Activated CD8-positive, alpha-beta T cell treated with anti-CD3 and anti-CD28 coated beads for 36 hours (primary cell): ENCODE measurements around the gene PLEKHH2. TPM values are rescaled to one million over a fixed set of nuclear protein-coding genes. Genes with fewer than 3 reads are reported as not detected.

Experiments
- ATAC-seq: fragments of 200-7000 bp; cut with Tn5 transposase; one replicate; pipeline ENCODE4 v1.10.0; 2021; ENCODE audit warnings: mild to moderate bottlenecking, moderate library complexity
- CTCF ChIA-PET: fragments of 350-600 bp; sonication (Branson Sonifier 250); formaldehyde crosslinking; loops from one replicate; lab custom pipeline; 2021; ENCODE audit warnings: antibody characterized with exemption; lab: Charles Lee
- POLR2A ChIA-PET: fragments of 350-600 bp; sonication (Branson Sonifier 250); formaldehyde crosslinking; loops from one replicate; lab custom pipeline; 2021; ENCODE audit warnings: antibody characterized with exemption; lab: Charles Lee
- DNase-seq: peaks from one replicate; pipeline ENCODE4 v3.0.0-alpha.2; 2020
- H3K27ac Mint-ChIP-seq: one replicate; pipeline ENCODE4 v1.8.0; 2021; ENCODE audit warnings: mild to moderate bottlenecking, mixed read lengths
- H3K27me3 Mint-ChIP-seq: one replicate; pipeline ENCODE4 v1.8.0; 2021; ENCODE audit warnings: mixed read lengths
- H3K36me3 Mint-ChIP-seq: one replicate; pipeline ENCODE4 v1.8.0; 2021; ENCODE audit warnings: low read depth, mixed read lengths
- H3K4me1 Mint-ChIP-seq: one replicate; pipeline ENCODE4 v1.8.0; 2021; ENCODE audit warnings: low read depth, mixed read lengths
- H3K4me3 Mint-ChIP-seq: one replicate; pipeline ENCODE4 v1.8.0; 2021; ENCODE audit warnings: mild to moderate bottlenecking, moderate library complexity, mixed read lengths
- H3K9me3 Mint-ChIP-seq: one replicate; pipeline ENCODE4 v1.8.0; 2021; ENCODE audit warnings: mixed read lengths
- CTCF ChIP-seq: fragments of 200-600 bp; IDR thresholded peaks from one replicate; pipeline ENCODE4 v1.8.0; 2022; ENCODE audit warnings: antibody characterized with exemption, mild to moderate bottlenecking
- intact Hi-C: fragments of 100-400 bp; cut with micrococcal nuclease; formaldehyde crosslinking; loops from one replicate; pipeline ENCODE4 v1.10.0; 2022
- total RNA-seq, 2 experiments: library from RNA; stranded (reverse); gene quantifications; one replicate each; pipeline ENCODE4 v1.2.3, GENCODE V29; 2021

Gene PLEKHH2
- total RNA-seq, 2 experiments from 2014 or later: 0.43 to 0.56 TPM

- Mint-ChIP-seq H3K27ac (no peak overlapping the region), H3K36me3 (no peaks in the 10 kb centered on the region), H3K27me3 (peaks cover 19% of the 10 kb centered on the region), H3K4me1 (no peaks in the 10 kb centered on the region), H3K9me3 (no peaks in the 10 kb centered on the region), H3K4me3 (no peak overlapping the region)
- no peak for ATAC-seq
- no peak for DNase-seq
- CTCF ChIA-PET: interaction anchor here (1.3 kb wide), 1 partner anchor 104 kb away, joined by 3 read pairs; no protein-coding TSS in a partner anchor
- POLR2A ChIA-PET: no interaction called here
- TF ChIP-seq CTCF: no peak
- intact Hi-C loops: no loop called here
Measured at GRCh38 chr2:43708891-43709290, 71.8 kb downstream of the PLEKHH2 start.

GRCh38 chr2:43710866-43711265 is 73.8 kb downstream of the PLEKHH2 start:
- no peak for TF ChIP-seq CTCF
- DNase-seq (no peak), ATAC-seq (no peak)
- CTCF ChIA-PET: no interaction called here
- Mint-ChIP-seq H3K4me1 (no peaks in the 10 kb centered on the region), H3K4me3 (no peak overlapping the region), H3K36me3 (no peaks in the 10 kb centered on the region), H3K27me3 (peaks cover 24% of the 10 kb centered on the region), H3K9me3 (no peaks in the 10 kb centered on the region), H3K27ac (no peak overlapping the region)
- POLR2A ChIA-PET: no interaction called here
- intact Hi-C loops: no loop called here

GRCh38 chr2:43714164-43714563 is 77.1 kb downstream of the PLEKHH2 start:
- CTCF ChIA-PET: interaction anchor here (1.6 kb wide), 1 partner anchor 11 kb away, joined by 5 read pairs; no protein-coding TSS in a partner anchor
- Mint-ChIP-seq H3K9me3 (no peaks in the 10 kb centered on the region), H3K4me3 (no peak overlapping the region), H3K27me3 (peaks cover 21% of the 10 kb centered on the region), H3K4me1 (no peaks in the 10 kb centered on the region), H3K36me3 (no peaks in the 10 kb centered on the region), H3K27ac (no peak overlapping the region)
- intact Hi-C loops: no loop called here
- TF ChIP-seq CTCF: no peak
- no peak for ATAC-seq
- DNase-seq: no peak
- POLR2A ChIA-PET: no interaction called here

- Mint-ChIP-seq H3K4me1 (no peaks in the 10 kb centered on the region), H3K27ac (no peak overlapping the region), H3K4me3 (no peak overlapping the region), H3K9me3 (no peaks in the 10 kb centered on the region), H3K36me3 (no peaks in the 10 kb centered on the region), H3K27me3 (peaks cover 18% of the 10 kb centered on the region)
- ATAC-seq: no peak
- DNase-seq: no peak
- intact Hi-C loops: no loop called here
- TF ChIP-seq CTCF: no peak
- CTCF ChIA-PET: interaction anchor here (1.6 kb wide), 1 partner anchor 10 kb away, joined by 5 read pairs; no protein-coding TSS in a partner anchor
- POLR2A ChIA-PET: no interaction called here
Measured at GRCh38 chr2:43715300-43716098, 78.4 kb downstream of the PLEKHH2 start.

GRCh38 chr2:43717322-43717721 is 80.3 kb downstream of the PLEKHH2 start:
- intact Hi-C loops: no loop called here
- H3K27ac Mint-ChIP-seq: no peak overlapping the region

More at GRCh38 chr2:43717322-43717721, 80.3 kb downstream of the PLEKHH2 start:
- no peak for ATAC-seq
- peaks cover 14% of the 10 kb centered on the region for H3K27me3 Mint-ChIP-seq
- CTCF ChIA-PET: no interaction called here
- POLR2A ChIA-PET: no interaction called here
- H3K4me3 Mint-ChIP-seq: no peak overlapping the region
- H3K36me3 Mint-ChIP-seq: no peaks in the 10 kb centered on the region
- no peak for TF ChIP-seq CTCF
- no peaks in the 10 kb centered on the region for H3K9me3 Mint-ChIP-seq
- no peaks in the 10 kb centered on the region for H3K4me1 Mint-ChIP-seq
- DNase-seq: no peak
